ENCODE results near the gene MAP2K5.

- TF ChIP-seq, protein P1, sequence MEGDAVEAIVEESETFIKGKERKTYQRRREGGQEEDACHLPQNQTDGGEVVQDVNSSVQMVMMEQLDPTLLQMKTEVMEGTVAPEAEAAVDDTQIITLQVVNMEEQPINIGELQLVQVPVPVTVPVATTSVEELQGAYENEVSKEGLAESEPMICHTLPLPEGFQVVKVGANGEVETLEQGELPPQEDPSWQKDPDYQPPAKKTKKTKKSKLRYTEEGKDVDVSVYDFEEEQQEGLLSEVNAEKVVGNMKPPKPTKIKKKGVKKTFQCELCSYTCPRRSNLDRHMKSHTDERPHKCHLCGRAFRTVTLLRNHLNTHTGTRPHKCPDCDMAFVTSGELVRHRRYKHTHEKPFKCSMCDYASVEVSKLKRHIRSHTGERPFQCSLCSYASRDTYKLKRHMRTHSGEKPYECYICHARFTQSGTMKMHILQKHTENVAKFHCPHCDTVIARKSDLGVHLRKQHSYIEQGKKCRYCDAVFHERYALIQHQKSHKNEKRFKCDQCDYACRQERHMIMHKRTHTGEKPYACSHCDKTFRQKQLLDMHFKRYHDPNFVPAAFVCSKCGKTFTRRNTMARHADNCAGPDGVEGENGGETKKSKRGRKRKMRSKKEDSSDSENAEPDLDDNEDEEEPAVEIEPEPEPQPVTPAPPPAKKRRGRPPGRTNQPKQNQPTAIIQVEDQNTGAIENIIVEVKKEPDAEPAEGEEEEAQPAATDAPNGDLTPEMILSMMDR (IDR thresholded peaks at IDR 0.05; ENCODE audit: insufficient read depth, low read depth, low read length), result no peak
- no peak for TF ChIP-seq EZH2 (IDR thresholded peaks at IDR 0.05; ENCODE audit: insufficient read depth, low read length)
These were observed 46.9 kb upstream of the MAP2K5 start for GRCh38 chr15:67495585-67495984.

Data from astrocyte (in vitro differentiated cells and primary cell).